ENCODE measurements around the gene SEPHS1.

DNA sequence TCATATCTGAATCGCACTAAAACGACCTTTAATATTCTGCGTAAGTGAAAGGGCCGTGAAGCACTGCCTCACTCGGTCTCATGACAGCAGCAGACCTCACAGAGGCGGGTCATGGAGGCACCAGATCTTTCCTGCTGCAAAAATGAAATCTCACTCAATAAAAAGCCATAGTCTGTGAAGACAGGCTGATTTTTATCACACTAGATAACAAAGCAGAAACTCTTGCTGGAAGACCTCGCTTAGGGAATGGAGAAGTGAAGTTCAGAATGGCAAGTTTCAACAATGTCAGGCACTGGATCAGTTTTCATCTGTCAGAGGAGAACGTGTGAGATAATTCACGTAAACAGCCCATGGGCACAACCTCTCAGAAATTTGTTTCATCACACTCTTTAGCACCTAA is 8.0 kb downstream of the SEPHS1 start:
- TF ChIP-seq POLR2AphosphoS5 (IDR thresholded peaks at IDR 0.05; ENCODE audit: low read depth, low read length) (no peak), NRF1 (IDR thresholded peaks at IDR 0.05; ENCODE audit: low read depth, low read length) (no peak), CBX5 (IDR thresholded peaks at IDR 0.05; ENCODE audit: low read depth, low read length) (no peak), RNF2 (IDR thresholded peaks at IDR 0.05; ENCODE audit: borderline replicate concordance, low read depth, low read length, missing control alignments, poor library complexity, severe bottlenecking) (no peak), POLR2A (IDR thresholded peaks at IDR 0.05; ENCODE audit: control extremely low read depth in 1 of 2, low read depth in 2 of 2, low read length in 2 of 2) (no peak), YY1 (IDR thresholded peaks at IDR 0.05; ENCODE audit: low read depth, low read length) (no peak), HDAC2 (IDR thresholded peaks at IDR 0.05; ENCODE audit: borderline replicate concordance in 1 of 2, low read depth in 2 of 2, low read length in 2 of 2) (no peak), SP1 (IDR thresholded peaks at IDR 0.05; ENCODE audit: low read depth, low read length) (no peak), JUND (IDR thresholded peaks at IDR 0.05; ENCODE audit: low read length) (no peak), EZH2 (IDR thresholded peaks at IDR 0.05; ENCODE audit: low read depth, low read length, severe bottlenecking) (no peak), ASH2L (IDR thresholded peaks at IDR 0.05; ENCODE audit: low read length) (no peak), BACH1 (IDR thresholded peaks at IDR 0.05; ENCODE audit: low read length) (no peak), GABPA (IDR thresholded peaks at IDR 0.05; ENCODE audit: borderline replicate concordance, insufficient read depth, low read length) (no peak)
- TF ChIP-seq, protein P1, sequence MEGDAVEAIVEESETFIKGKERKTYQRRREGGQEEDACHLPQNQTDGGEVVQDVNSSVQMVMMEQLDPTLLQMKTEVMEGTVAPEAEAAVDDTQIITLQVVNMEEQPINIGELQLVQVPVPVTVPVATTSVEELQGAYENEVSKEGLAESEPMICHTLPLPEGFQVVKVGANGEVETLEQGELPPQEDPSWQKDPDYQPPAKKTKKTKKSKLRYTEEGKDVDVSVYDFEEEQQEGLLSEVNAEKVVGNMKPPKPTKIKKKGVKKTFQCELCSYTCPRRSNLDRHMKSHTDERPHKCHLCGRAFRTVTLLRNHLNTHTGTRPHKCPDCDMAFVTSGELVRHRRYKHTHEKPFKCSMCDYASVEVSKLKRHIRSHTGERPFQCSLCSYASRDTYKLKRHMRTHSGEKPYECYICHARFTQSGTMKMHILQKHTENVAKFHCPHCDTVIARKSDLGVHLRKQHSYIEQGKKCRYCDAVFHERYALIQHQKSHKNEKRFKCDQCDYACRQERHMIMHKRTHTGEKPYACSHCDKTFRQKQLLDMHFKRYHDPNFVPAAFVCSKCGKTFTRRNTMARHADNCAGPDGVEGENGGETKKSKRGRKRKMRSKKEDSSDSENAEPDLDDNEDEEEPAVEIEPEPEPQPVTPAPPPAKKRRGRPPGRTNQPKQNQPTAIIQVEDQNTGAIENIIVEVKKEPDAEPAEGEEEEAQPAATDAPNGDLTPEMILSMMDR (IDR thresholded peaks at IDR 0.05; ENCODE audit: control extremely low read depth in 1 of 3, insufficient read depth in 1 of 3, low read depth in 1 of 3, low read length in 3 of 3) = no peak

All from H1 (cell line).